ENCODE results near the gene ARX.

Gene ARX

GRCh38 chrX:24955372-24955930 is 60.3 kb downstream of the ARX start:
- no peaks in the 10 kb centered on the region for H3K27me3 ChIP-seq (ENCODE audit: insufficient read depth, low read length)
- H3K9me3 ChIP-seq (ENCODE audit: insufficient read depth, low read depth, low read length): no peaks in the 10 kb centered on the region
- no peaks in the 10 kb centered on the region for H3K36me3 ChIP-seq (ENCODE audit: insufficient read depth, low read depth, low read length)
- H3K4me3 ChIP-seq (ENCODE audit: low read length): no peak overlapping the region
- no peak overlapping the region for H3K9ac ChIP-seq (ENCODE audit: low read depth, low read length)
- H3K4me1 ChIP-seq (ENCODE audit: insufficient read depth, low read length): no peaks in the 10 kb centered on the region; the same call in 1 of the 2 replicates
- no peak overlapping the region for H3K27ac ChIP-seq (ENCODE audit: low read length)

- Histone ChIP-seq H3K9me3 (ENCODE audit: insufficient read depth, low read depth, low read length) (no peaks in the 10 kb centered on the region), H3K9ac (ENCODE audit: low read depth, low read length) (no peak overlapping the region), H3K27ac (ENCODE audit: low read length) (no peak overlapping the region), H3K4me1 (ENCODE audit: insufficient read depth, low read length) (no peaks in the 10 kb centered on the region; the same call in 1 of the 2 replicates), H3K27me3 (ENCODE audit: insufficient read depth, low read length) (no peaks in the 10 kb centered on the region), H3K4me3 (ENCODE audit: low read length) (no peak overlapping the region), H3K36me3 (ENCODE audit: insufficient read depth, low read depth, low read length) (no peaks in the 10 kb centered on the region)
These were observed 61.0 kb downstream of the ARX start for GRCh38 chrX:24954732-24955131.
